Natural killer cell (primary cell): ENCODE measurements around the gene PIGR. TPM values are rescaled to one million over a fixed set of nuclear protein-coding genes. Genes with fewer than 3 reads are reported as not detected.

Source experiments
- ATAC-seq, 3 donors: fragments of 150-1000 bp in 2 of 3; fragments of 200-7000 bp in 1 of 3; cut with Tn5 transposase; 1 replicate in 1 of 3; 2 replicates in 2 of 3; pipeline ENCODE4 v1.10.0; 2021; ENCODE audit warnings: mild to moderate bottlenecking in 2 of 3, moderate library complexity in 2 of 3
- DNase-seq, 2 donors: peaks; one replicate each; pipeline versions ENCODE4 v3.0.0 to v3.0.0-alpha.2; 2013 to 2021; ENCODE audit warnings: mixed read lengths in 1 of 2
- H3K27ac ChIP-seq: one replicate; pipeline ENCODE4 v1.5.1; 2013; ENCODE audit warnings: mild to moderate bottlenecking, low read length
- H3K27me3 ChIP-seq: one replicate; pipeline ENCODE4 v1.6.1; 2013; ENCODE audit warnings: low read length; ENCODE audit not compliant: control insufficient read depth, insufficient read depth
- H3K36me3 ChIP-seq: one replicate; pipeline ENCODE4 v1.6.1; 2013; ENCODE audit warnings: low read length; ENCODE audit not compliant: control insufficient read depth, insufficient read depth
- H3K4me1 ChIP-seq: one replicate; pipeline ENCODE4 v1.6.1; 2013; ENCODE audit warnings: low read length; ENCODE audit not compliant: control insufficient read depth, insufficient read depth
- H3K4me3 ChIP-seq: one replicate; pipeline ENCODE4 v1.5.1; 2013; ENCODE audit warnings: low read length
- H3K9me3 ChIP-seq: one replicate; pipeline ENCODE4 v1.6.1; 2013; ENCODE audit warnings: low read length; ENCODE audit not compliant: control insufficient read depth, insufficient read depth
- H3K27ac Mint-ChIP-seq, 2 donors: one replicate each; pipeline ENCODE4 v1.8.0; 2022; ENCODE audit warnings: mild to moderate bottlenecking in 2 of 2, mixed read lengths in 2 of 2, moderate library complexity in 1 of 2
- H3K27me3 Mint-ChIP-seq, 2 donors: one replicate each; pipeline ENCODE4 v1.8.0; 2022; ENCODE audit warnings: low read depth in 2 of 2, mixed read lengths in 2 of 2
- H3K36me3 Mint-ChIP-seq: one replicate; pipeline ENCODE4 v1.8.0; 2022; ENCODE audit warnings: mixed read lengths
- H3K4me1 Mint-ChIP-seq, 2 donors: one replicate each; pipeline ENCODE4 v1.8.0; 2022; ENCODE audit warnings: mixed read lengths in 2 of 2
- H3K4me3 Mint-ChIP-seq: one replicate; pipeline ENCODE4 v1.8.0; 2022; ENCODE audit warnings: mild to moderate bottlenecking, moderate library complexity, mixed read lengths
- H3K9me3 Mint-ChIP-seq, 2 donors: one replicate each; pipeline ENCODE4 v1.8.0; 2022; ENCODE audit warnings: mixed read lengths in 2 of 2
- WGBS: methylation state at CpG from one replicate; pipeline ENCODE4 v1.1.7; 2013; ENCODE audit warnings: missing lambda C conversion rate; ENCODE audit not compliant: insufficient coverage; 5-methylcytosine and 5-hydroxymethylcytosine counted together
- intact Hi-C: fragments of 100-400 bp; cut with micrococcal nuclease; formaldehyde crosslinking; loops from one replicate; pipeline ENCODE4 v1.14.2; 2022
- total RNA-seq, 4 donors: library from RNA; stranded (reverse); fragments of 120-200 nt in 1 of 4; gene quantifications; one replicate each; pipeline versions ENCODE4 v1.2.3 to v1.2.4, GENCODE V29; 2013 to 2022
- TF ChIP-seq, protein P1 (sequence below): fragments of 200-600 bp; IDR thresholded peaks from one replicate; pipeline ENCODE4 v1.8.0; 2022; ENCODE audit warnings: antibody characterized with exemption

The PIGR gene
- total RNA-seq, 3 donors from 2014 or later (not counting 1 experiment from before 2014, with no cell fraction given) = 0.38 TPM; not detected in 2

DNA sequence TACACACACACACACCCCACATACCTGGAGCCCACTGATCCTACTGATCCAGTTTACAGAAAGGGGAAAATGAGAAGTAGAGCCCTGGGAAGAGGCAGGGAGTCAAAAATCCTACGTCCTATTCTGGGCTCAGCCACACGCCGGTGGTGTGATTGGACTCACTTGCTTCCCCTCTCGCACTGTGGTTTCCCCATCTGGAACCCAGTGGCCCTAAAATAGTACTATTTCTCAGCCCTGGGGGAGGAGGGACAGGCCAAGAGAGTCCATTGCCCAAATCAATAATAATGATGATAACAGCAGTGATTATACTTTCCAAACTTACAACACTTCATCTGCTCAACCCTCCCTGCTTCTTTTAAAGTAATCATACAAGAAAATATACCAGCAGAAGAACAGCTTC lies 2.9 kb upstream of the PIGR start:
- Mint-ChIP-seq H3K27me3 (no peaks in the 10 kb centered on the region), H3K4me1 (peaks cover 32 to 36% of the 10 kb centered on the region in 2 donors), H3K9me3 (no peaks in the 10 kb centered on the region), H3K4me3 (no peak overlapping the region), H3K36me3 (no peaks in the 10 kb centered on the region), H3K27ac (no peak overlapping the region)
- Histone ChIP-seq H3K36me3 (no peaks in the 10 kb centered on the region), H3K9me3 (no peaks in the 10 kb centered on the region), H3K4me1 (peaks cover 19% of the 10 kb centered on the region), H3K27me3 (no peaks in the 10 kb centered on the region), H3K4me3 (no peak overlapping the region), H3K27ac (no peak overlapping the region)
- TF ChIP-seq, protein P1, sequence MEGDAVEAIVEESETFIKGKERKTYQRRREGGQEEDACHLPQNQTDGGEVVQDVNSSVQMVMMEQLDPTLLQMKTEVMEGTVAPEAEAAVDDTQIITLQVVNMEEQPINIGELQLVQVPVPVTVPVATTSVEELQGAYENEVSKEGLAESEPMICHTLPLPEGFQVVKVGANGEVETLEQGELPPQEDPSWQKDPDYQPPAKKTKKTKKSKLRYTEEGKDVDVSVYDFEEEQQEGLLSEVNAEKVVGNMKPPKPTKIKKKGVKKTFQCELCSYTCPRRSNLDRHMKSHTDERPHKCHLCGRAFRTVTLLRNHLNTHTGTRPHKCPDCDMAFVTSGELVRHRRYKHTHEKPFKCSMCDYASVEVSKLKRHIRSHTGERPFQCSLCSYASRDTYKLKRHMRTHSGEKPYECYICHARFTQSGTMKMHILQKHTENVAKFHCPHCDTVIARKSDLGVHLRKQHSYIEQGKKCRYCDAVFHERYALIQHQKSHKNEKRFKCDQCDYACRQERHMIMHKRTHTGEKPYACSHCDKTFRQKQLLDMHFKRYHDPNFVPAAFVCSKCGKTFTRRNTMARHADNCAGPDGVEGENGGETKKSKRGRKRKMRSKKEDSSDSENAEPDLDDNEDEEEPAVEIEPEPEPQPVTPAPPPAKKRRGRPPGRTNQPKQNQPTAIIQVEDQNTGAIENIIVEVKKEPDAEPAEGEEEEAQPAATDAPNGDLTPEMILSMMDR = no peak
- 34% methylated on average over 3 of the region's 4 CpGs for WGBS
- ATAC-seq = no peak
- intact Hi-C loops = no loop called here
- no peak for DNase-seq

DNA sequence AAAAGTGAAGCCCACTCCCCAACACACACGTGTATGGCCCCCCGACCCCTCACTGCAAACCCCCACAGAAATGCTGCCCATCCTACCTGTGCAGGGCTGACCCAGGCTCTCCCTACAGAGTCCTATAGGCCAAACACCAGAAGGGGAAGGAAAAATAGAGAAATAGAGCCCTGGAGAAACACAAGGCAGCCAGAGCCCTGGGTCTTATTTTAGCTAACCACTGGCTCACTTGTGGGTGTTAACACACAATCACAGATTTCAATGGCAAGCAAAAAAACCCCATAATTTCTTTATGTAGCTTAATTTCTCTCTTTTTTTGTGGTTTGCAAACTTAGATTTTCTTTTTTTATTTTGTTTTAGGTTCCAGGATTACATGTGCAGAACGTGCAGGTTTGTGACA lies 989 bp upstream of the PIGR start:
- H3K9me3 Mint-ChIP-seq = no peaks in the 10 kb centered on the region
- Histone ChIP-seq H3K4me1 (peaks cover 25% of the 10 kb centered on the region), H3K9me3 (no peaks in the 10 kb centered on the region), H3K27ac (no peak overlapping the region), H3K4me3 (no peak overlapping the region), H3K36me3 (no peaks in the 10 kb centered on the region), H3K27me3 (no peaks in the 10 kb centered on the region)
- WGBS = 79% methylated on average over 3 of the region's 3 CpGs
- DNase-seq = no peak
- H3K4me3 Mint-ChIP-seq = no peak overlapping the region
- ATAC-seq = no peak
- TF ChIP-seq, protein P1 = no peak
- H3K27ac Mint-ChIP-seq = peak overlapping the region in 1 of 2 donors; percentile 3
- H3K4me1 Mint-ChIP-seq = peaks cover 38 to 42% of the 10 kb centered on the region in 2 donors
- intact Hi-C loops = no loop called here
- no peaks in the 10 kb centered on the region for H3K27me3 Mint-ChIP-seq
- no peaks in the 10 kb centered on the region for H3K36me3 Mint-ChIP-seq

GRCh38 chr1:206945779-206946178 lies 487 bp downstream of the PIGR start:
- DNase-seq = no peak
- Mint-ChIP-seq H3K4me3 (no peak overlapping the region), H3K4me1 (peaks cover 38 to 42% of the 10 kb centered on the region in 2 donors), H3K36me3 (no peaks in the 10 kb centered on the region), H3K27ac (no peak overlapping the region), H3K9me3 (no peaks in the 10 kb centered on the region), H3K27me3 (peaks cover 3 to 9% of the 10 kb centered on the region in 2 donors)
- TF ChIP-seq, protein P1 = no peak
- Histone ChIP-seq H3K4me3 (no peak overlapping the region), H3K9me3 (no peaks in the 10 kb centered on the region), H3K27me3 (no peaks in the 10 kb centered on the region), H3K36me3 (no peaks in the 10 kb centered on the region), H3K27ac (no peak overlapping the region), H3K4me1 (peaks cover 25% of the 10 kb centered on the region)
- intact Hi-C loops = no loop called here
- 75% methylated on average over 1 of the region's 4 CpGs for WGBS
- ATAC-seq = no peak

GRCh38 chr1:206944703-206945102 lies 1.6 kb downstream of the PIGR start:
- no peak overlapping the region for H3K4me3 Mint-ChIP-seq
- Histone ChIP-seq H3K4me1 (peaks cover 25% of the 10 kb centered on the region), H3K27me3 (no peaks in the 10 kb centered on the region), H3K4me3 (no peak overlapping the region), H3K27ac (no peak overlapping the region), H3K36me3 (no peaks in the 10 kb centered on the region), H3K9me3 (no peaks in the 10 kb centered on the region)
- H3K4me1 Mint-ChIP-seq = peaks cover 38 to 42% of the 10 kb centered on the region in 2 donors
- 32% methylated on average over 5 of the region's 5 CpGs for WGBS
- no peaks in the 10 kb centered on the region for H3K9me3 Mint-ChIP-seq
- TF ChIP-seq, protein P1 = no peak
- H3K36me3 Mint-ChIP-seq = no peaks in the 10 kb centered on the region
- peaks cover 5 to 10% of the 10 kb centered on the region in 2 donors for H3K27me3 Mint-ChIP-seq
- H3K27ac Mint-ChIP-seq = peak overlapping the region in 1 of 2 donors; percentile 66
- DNase-seq = peak; percentile 33 to 65
- intact Hi-C loops = no loop called here
- peak; percentile 73 to 95 (median 89) for ATAC-seq
